DOHH2 (cell line): Measurements from ENCODE around the gene SLX4IP.

Source experiments
- H3F3A ChIP-seq: fragments of 200-600 bp; sonication (generic), shearing (Covaris generic); 2 replicates; pipeline ENCODE4 v1.6.0; 2016; ENCODE audit warnings: antibody characterized with exemption, mild to moderate bottlenecking; ENCODE audit not compliant: control insufficient read depth, insufficient read depth
- H3K27ac ChIP-seq: fragments of 200-600 bp; sonication (generic); 2 replicates; pipeline ENCODE4 v1.5.1; 2014; ENCODE audit warnings: low read depth, mild to moderate bottlenecking, low read length, moderate library complexity
- H3K27me3 ChIP-seq: fragments of 200-600 bp; sonication (generic); 2 replicates; pipeline ENCODE4 v1.6.1; 2014; ENCODE audit warnings: mild to moderate bottlenecking, low read length, mixed read lengths; ENCODE audit not compliant: control insufficient read depth
- H3K36me3 ChIP-seq: fragments of 200-600 bp; sonication (generic); 2 replicates; pipeline ENCODE4 v1.6.1; 2014; ENCODE audit warnings: mild to moderate bottlenecking, low read length, moderate library complexity, mixed read lengths; ENCODE audit not compliant: control insufficient read depth
- H3K4me1 ChIP-seq: fragments of 200-600 bp; sonication (generic); 2 replicates; pipeline ENCODE4 v1.6.1; 2014; ENCODE audit warnings: mild to moderate bottlenecking, low read length, mixed read lengths; ENCODE audit not compliant: control insufficient read depth
- H3K4me2 ChIP-seq: fragments of 200-600 bp; sonication (generic); 2 replicates; pipeline ENCODE4 v1.6.0; 2014; ENCODE audit warnings: mild to moderate bottlenecking, low read length, moderate library complexity
- H3K4me3 ChIP-seq: fragments of 200-600 bp; sonication (generic); 2 replicates; pipeline ENCODE4 v1.5.1; 2014; ENCODE audit warnings: mild to moderate bottlenecking, low read length, mixed read lengths
- H3K79me2 ChIP-seq: fragments of 200-600 bp; sonication (generic); 2 replicates; pipeline ENCODE4 v1.6.1; 2014; ENCODE audit warnings: mild to moderate bottlenecking, low read length, mixed read lengths; ENCODE audit not compliant: control insufficient read depth
- H3K9me2 ChIP-seq: fragments of 200-600 bp; sonication (generic); replicated peaks from 2 replicates; pipeline ENCODE4 v1.6.1; 2014; ENCODE audit warnings: mild to moderate bottlenecking, low read length, mixed read lengths; ENCODE audit not compliant: control insufficient read depth
- H3K9me3 ChIP-seq: fragments of 200-600 bp; sonication (generic); 2 replicates; pipeline ENCODE4 v1.6.1; 2014; ENCODE audit warnings: antibody characterized with exemption, low read length, mixed read lengths; ENCODE audit not compliant: control insufficient read depth, insufficient read depth
- H4K20me1 ChIP-seq: fragments of 200-600 bp; sonication (generic); 2 replicates; pipeline ENCODE4 v1.6.0; 2014; ENCODE audit warnings: low read depth, mild to moderate bottlenecking, antibody characterized with exemption, low read length, moderate library complexity; ENCODE audit not compliant: control insufficient read depth, insufficient read depth
- CTCF ChIP-seq: fragments of 200-600 bp; sonication (generic); IDR thresholded peaks from one replicate; pipeline ENCODE4 v1.5.1; 2014; ENCODE audit warnings: antibody characterized with exemption, mild to moderate bottlenecking, low read depth, low read length; ENCODE audit not compliant: poor library complexity, severe bottlenecking
- EZH2phosphoT487 ChIP-seq: fragments of 200-600 bp; sonication (generic); IDR thresholded peaks from 2 replicates; pipeline ENCODE4 v1.6.1; 2017; ENCODE audit warnings: borderline replicate concordance, mild to moderate bottlenecking, antibody characterized with exemption, low read length, moderate library complexity, mixed read lengths

Gene SLX4IP

GRCh38 chr20:10465135-10465534 is 30.0 kb downstream of the SLX4IP start:
- H3K36me3 ChIP-seq = peaks cover 15% of the 10 kb centered on the region; the same call in 1 of the 2 replicates
- H3K4me2 ChIP-seq = no peak overlapping the region
- no peak overlapping the region for H3K4me3 ChIP-seq
- H3K9me3 ChIP-seq = no peaks in the 10 kb centered on the region
- no peak for TF ChIP-seq EZH2phosphoT487
- no peak for TF ChIP-seq CTCF
- H3K27me3 ChIP-seq = no peaks in the 10 kb centered on the region
- H3K9me2 ChIP-seq = no peaks in the 10 kb centered on the region
- H4K20me1 ChIP-seq = 0 out of 2 replicates have a peak, but pooled peaks cover 4% of the 10 kb centered on the region
- no peak overlapping the region for H3K27ac ChIP-seq
- H3K79me2 ChIP-seq = peaks cover 30% of the 10 kb centered on the region
- peaks cover 7% of the 10 kb centered on the region for H3K4me1 ChIP-seq
- H3F3A ChIP-seq = no peaks in the 10 kb centered on the region

- no peak overlapping the region for H3K4me2 ChIP-seq
- no peaks in the 10 kb centered on the region for H3K9me3 ChIP-seq
- TF ChIP-seq EZH2phosphoT487 = no peak
- no peak for TF ChIP-seq CTCF
- no peak overlapping the region for H3K4me3 ChIP-seq
- H3K4me1 ChIP-seq = peaks cover 7% of the 10 kb centered on the region
- 0 out of 2 replicates have a peak, but pooled peaks cover 6% of the 10 kb centered on the region for H4K20me1 ChIP-seq
- H3K79me2 ChIP-seq = peaks cover 21% of the 10 kb centered on the region
- peaks cover 10% of the 10 kb centered on the region; the same call in 1 of the 2 replicates for H3K36me3 ChIP-seq
- no peaks in the 10 kb centered on the region for H3K9me2 ChIP-seq
- H3K27me3 ChIP-seq = no peaks in the 10 kb centered on the region
- no peaks in the 10 kb centered on the region for H3F3A ChIP-seq
- no peak overlapping the region for H3K27ac ChIP-seq
Observed at GRCh38 chr20:10466325-10466724, 31.2 kb downstream of the SLX4IP start.

GRCh38 chr20:10466855-10467254 is 31.8 kb downstream of the SLX4IP start:
- no peaks in the 10 kb centered on the region for H3K9me3 ChIP-seq
- no peaks in the 10 kb centered on the region for H3F3A ChIP-seq
- H3K36me3 ChIP-seq = peaks cover 10% of the 10 kb centered on the region; the same call in 1 of the 2 replicates
- H3K4me3 ChIP-seq = no peak overlapping the region
- H3K4me2 ChIP-seq = no peak overlapping the region
- peaks cover 21% of the 10 kb centered on the region for H3K79me2 ChIP-seq
- no peak overlapping the region for H3K27ac ChIP-seq
- H3K4me1 ChIP-seq = peaks cover 7% of the 10 kb centered on the region
- TF ChIP-seq CTCF (no peak), EZH2phosphoT487 (no peak)
- H4K20me1 ChIP-seq = 0 out of 2 replicates have a peak, but pooled peaks cover 6% of the 10 kb centered on the region
- H3K9me2 ChIP-seq = no peaks in the 10 kb centered on the region
- no peaks in the 10 kb centered on the region for H3K27me3 ChIP-seq
